T-helper 1 cell treated with Interleukin-12 subunit alpha and Interleukin-12 subunit beta and Interleukin-4 antibody, amounts not matched to agents 30 μg/mL and 1 μg/mL, for 36 hours (primary cell): Measurements from ENCODE around the gene UST.
"Not testable (repeated sequence)": the region's sequence is repeated elsewhere in the genome, so short reads cannot be mapped to it uniquely, and the experiment has no call there.

Experiments used
- H3K27ac Mint-ChIP-seq: one replicate; pipeline ENCODE4 v1.8.0; 2021; ENCODE audit warnings: mild to moderate bottlenecking, mixed read lengths
- H3K27me3 Mint-ChIP-seq: one replicate; pipeline ENCODE4 v1.8.0; 2021; ENCODE audit warnings: low read depth, mixed read lengths
- H3K36me3 Mint-ChIP-seq: one replicate; pipeline ENCODE4 v1.8.0; 2021; ENCODE audit warnings: low read depth, mixed read lengths
- H3K4me1 Mint-ChIP-seq: one replicate; pipeline ENCODE4 v1.8.0; 2021; ENCODE audit warnings: low read depth, mixed read lengths
- H3K4me3 Mint-ChIP-seq: one replicate; pipeline ENCODE4 v1.8.0; 2021; ENCODE audit warnings: mild to moderate bottlenecking, moderate library complexity, mixed read lengths
- H3K9me3 Mint-ChIP-seq: one replicate; pipeline ENCODE4 v1.8.0; 2021; ENCODE audit warnings: mixed read lengths

UST gene

DNA sequence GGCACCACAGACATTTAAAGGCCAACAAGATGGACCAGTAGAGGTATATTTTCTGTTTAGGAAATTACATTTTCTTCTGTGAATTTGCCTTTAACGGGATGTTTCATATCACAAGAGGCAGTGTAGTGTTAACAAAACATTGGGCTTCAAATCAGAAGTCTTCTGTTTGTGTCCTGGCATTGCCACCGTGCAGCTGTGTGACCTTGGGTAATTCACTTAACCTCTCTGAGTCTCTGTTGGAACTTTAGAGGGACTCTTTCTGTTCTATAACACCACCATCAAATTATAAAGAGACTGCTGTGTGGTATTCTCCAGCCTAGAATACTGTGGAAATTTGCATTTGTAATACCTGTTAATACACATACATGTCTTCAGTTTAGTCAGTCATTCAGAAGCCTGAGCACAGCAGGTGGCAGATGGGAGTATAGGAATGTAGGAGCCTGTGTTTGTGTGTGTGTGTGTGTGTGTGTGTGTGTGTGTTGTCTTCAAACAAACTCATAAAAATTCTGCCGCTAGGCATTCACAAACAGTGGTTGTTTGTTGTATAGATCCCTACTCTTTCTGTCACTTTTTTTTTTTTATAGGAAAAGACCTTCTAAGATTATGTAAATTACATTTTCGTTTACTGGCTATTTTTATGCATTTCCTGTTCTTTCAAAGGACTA lies 22.6 kb downstream of the UST start:
- Mint-ChIP-seq H3K9me3 (no peaks in the 10 kb centered on the region), H3K27me3 (peaks cover 59% of the 10 kb centered on the region), H3K4me1 (no peaks in the 10 kb centered on the region), H3K36me3 (no peaks in the 10 kb centered on the region), H3K27ac (no peak overlapping the region), H3K4me3 (no peak overlapping the region)

DNA sequence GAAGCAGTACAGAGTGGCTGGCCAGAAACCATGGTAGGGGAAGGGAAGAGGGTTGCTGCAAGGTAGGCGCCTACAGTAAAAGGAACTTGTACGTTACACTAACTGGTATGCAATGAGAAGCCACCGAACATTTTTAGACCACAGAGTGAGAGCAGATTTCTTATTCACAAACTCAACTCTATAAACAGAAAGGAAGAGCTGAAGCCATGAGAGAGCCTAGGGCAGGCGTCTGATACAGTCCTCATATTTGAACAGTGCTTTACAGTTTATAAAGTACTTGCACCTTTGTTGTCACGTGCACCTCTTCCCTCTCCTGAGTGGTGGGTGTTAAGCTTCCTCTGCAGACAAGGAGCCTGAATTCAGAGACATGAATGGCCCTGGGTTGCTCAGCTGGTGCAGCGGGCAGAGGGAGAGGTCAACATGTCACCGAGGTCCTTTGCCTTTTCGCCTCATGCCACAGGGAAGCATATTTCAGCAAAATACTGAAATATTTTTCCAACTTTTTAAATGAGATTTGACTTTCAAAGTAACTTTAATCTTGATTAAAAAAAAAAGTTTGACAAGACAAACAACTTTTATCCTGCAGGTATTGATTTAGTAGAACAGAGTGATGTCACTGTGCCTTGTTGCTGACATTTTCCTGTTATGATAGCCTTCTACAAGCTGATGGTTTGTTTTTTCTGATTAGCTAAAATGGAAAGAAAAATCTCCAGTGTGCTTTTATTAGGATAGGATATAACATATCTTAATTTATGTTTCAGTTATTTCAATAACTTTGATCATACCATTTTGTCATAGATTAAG lies 23.8 kb downstream of the UST start:
- H3K36me3 Mint-ChIP-seq, result no peaks in the 10 kb centered on the region
- peaks cover 54% of the 10 kb centered on the region for H3K27me3 Mint-ChIP-seq
- H3K4me1 Mint-ChIP-seq, result no peaks in the 10 kb centered on the region
- no peaks in the 10 kb centered on the region for H3K9me3 Mint-ChIP-seq
- H3K27ac Mint-ChIP-seq, result no peak overlapping the region
- no peak overlapping the region for H3K4me3 Mint-ChIP-seq

DNA sequence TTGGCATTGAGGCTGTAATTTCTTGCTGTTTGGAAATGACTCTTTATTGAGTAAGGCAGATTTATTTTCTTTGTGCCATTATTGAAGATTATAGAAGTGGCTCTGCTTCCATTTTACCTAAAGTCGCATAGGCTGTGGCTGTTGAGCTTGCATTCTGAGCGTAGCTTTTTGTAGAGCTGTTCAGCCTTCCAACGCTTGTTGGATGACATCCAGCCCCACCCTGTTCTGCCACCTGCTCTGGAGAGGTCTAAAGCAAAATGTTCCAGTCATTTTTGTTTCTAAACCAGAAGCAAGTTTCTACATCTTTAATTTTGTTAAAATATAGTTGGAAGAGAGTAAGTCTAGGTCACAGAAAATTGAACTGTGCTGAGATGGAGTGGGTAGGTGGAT lies 24.4 kb downstream of the UST start:
- no peaks in the 10 kb centered on the region for H3K4me1 Mint-ChIP-seq
- no peaks in the 10 kb centered on the region for H3K36me3 Mint-ChIP-seq
- no peak overlapping the region for H3K4me3 Mint-ChIP-seq
- peaks cover 48% of the 10 kb centered on the region for H3K27me3 Mint-ChIP-seq
- H3K27ac Mint-ChIP-seq, result no peak overlapping the region
- no peaks in the 10 kb centered on the region for H3K9me3 Mint-ChIP-seq

DNA sequence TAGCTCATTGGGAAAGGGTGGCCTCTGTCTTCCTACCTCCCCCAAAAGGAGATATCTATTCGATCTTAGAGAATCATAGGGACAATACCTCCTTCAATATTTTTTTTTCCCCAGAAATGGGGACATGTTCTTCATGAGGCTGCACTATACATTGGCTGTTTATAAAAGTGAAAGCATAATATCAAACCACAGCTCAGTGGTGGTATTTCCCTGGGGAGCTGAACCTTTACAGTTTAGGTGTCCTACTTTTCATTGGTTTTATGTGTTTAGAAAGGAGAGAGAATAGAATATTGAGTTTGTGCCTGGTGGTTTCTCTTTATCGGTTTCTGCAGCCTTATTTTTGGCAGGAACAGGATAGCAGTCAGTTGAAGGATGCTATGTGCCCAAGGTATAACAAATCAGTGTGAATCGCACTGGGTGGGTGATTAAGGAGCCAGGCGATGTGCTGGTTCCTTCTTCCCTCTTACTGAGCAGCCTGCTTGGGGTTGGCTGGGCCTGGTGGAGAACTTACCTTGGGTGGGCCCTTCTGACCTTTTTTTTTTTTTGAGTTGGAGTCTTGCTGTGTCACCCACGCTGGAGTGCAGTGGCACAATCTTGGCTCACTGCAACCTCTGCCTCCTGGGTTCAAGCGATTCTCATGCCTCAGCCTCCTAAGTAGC lies 25.2 kb downstream of the UST start:
- Mint-ChIP-seq H3K27me3 (peaks cover 44% of the 10 kb centered on the region), H3K4me1 (no peaks in the 10 kb centered on the region), H3K36me3 (no peaks in the 10 kb centered on the region), H3K9me3 (no peaks in the 10 kb centered on the region), H3K4me3 (no peak overlapping the region), H3K27ac (no peak overlapping the region)

DNA sequence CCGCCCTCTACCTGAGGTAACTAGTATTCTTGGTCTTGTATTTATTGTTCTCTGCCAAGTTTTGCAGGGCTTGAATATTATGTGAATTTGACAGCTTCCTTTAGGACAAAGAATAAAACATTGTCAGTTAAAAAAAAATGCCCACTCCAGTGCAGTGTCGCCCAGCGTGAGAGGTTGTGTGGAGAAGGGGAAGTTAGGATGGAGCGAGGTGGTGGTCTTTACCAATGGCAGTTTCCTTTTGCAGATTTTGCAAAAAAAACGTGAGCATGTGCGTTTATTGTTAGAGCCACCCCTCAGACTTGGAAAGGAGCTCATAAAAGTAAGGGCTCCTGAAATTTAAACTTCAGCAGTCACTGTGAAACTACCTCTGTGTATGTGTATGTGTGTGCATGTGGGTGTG lies 28.3 kb downstream of the UST start:
- no peak overlapping the region for H3K27ac Mint-ChIP-seq
- no peaks in the 10 kb centered on the region for H3K9me3 Mint-ChIP-seq
- peaks cover 30% of the 10 kb centered on the region for H3K27me3 Mint-ChIP-seq
- no peaks in the 10 kb centered on the region for H3K4me1 Mint-ChIP-seq
- no peaks in the 10 kb centered on the region for H3K36me3 Mint-ChIP-seq
- H3K4me3 Mint-ChIP-seq, result no peak overlapping the region

DNA sequence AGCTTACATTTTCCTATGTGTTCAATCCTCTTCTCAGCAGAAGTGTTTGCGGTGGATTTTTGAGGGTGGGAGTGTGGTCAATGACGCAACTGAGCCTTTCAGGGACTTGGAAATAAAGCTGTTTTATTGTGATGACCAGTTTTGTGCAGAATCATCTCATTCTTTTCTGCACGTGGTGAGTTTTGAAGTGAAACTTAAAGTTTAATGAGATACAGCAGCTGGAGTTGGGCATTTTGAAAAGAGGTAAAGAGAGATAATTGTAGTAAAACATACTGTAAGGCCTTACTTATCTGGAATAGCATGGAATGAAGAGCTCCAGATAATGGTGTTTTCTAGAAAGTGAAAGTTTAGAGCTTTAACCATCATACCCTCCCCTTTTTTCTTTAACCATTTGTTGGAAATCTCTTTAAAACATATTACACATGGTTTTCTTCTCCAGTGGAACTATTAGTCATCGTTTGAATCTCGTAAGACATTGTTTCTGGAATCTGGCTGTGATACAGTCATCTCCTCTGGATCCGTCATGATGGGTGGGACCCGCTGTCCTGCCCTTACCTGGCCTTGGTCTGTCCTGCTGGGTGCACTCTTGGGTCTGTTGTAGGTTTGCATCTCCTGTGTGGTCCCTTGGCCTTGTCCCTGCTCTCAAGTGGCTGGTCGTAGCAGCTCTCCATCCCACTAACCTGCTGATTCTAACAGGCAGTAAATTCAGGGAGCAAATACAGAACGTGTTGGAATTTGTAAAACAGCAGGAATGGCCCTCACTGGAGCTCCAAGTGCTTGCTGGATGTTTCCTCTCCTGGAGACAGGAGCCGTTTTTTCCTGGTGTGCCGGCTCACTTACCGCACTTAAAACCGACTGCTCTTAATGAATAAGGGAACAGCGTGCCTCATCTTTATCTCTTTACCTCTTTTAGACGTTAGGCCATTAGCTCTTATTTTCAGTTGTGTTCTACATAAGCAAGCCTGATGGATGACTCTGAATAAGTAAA lies 29.8 kb downstream of the UST start:
- H3K9me3 Mint-ChIP-seq, result no peaks in the 10 kb centered on the region
- no peak overlapping the region for H3K4me3 Mint-ChIP-seq
- H3K27ac Mint-ChIP-seq, result no peak overlapping the region
- H3K27me3 Mint-ChIP-seq, result peaks cover 27% of the 10 kb centered on the region
- peaks cover 7% of the 10 kb centered on the region for H3K4me1 Mint-ChIP-seq
- H3K36me3 Mint-ChIP-seq, result no peaks in the 10 kb centered on the region

GRCh38 chr6:148779142-148779562 lies 32.3 kb downstream of the UST start:
- H3K4me1 Mint-ChIP-seq, result peaks cover 7% of the 10 kb centered on the region
- no peak overlapping the region for H3K4me3 Mint-ChIP-seq
- H3K27ac Mint-ChIP-seq, result no peak overlapping the region
- H3K9me3 Mint-ChIP-seq, result no peaks in the 10 kb centered on the region
- H3K36me3 Mint-ChIP-seq, result no peaks in the 10 kb centered on the region
- H3K27me3 Mint-ChIP-seq, result peaks cover 21% of the 10 kb centered on the region

DNA sequence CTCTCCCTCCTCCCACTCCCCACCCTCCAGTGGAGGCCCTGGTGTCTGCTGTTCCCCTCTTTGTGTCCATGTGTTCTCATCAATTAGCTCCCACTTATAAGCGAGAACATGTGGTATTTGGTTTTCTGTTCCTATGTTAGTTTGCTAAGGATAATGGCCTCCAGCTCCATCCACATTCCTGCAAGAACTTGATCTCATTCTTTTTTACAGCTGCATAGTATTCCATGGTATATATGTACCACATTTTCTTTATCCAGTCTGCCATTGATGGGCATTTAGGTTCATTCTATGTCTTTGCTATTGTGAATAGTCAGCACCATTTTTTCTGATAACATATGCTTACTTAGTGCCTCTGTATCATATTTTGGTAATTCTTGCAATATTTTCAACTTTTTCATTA lies 33.6 kb downstream of the UST start:
- not testable (repeated sequence) for H3K4me1 Mint-ChIP-seq, H3K36me3 Mint-ChIP-seq, H3K4me3 Mint-ChIP-seq, H3K27ac Mint-ChIP-seq, H3K9me3 Mint-ChIP-seq
- H3K27me3 Mint-ChIP-seq, result peaks cover 22% of the 10 kb centered on the region

- no peak overlapping the region for H3K27ac Mint-ChIP-seq
Measured at GRCh38 chr6:148780918-148781436, 34.1 kb downstream of the UST start.

GRCh38 chr6:148789948-148790347 lies 43.1 kb downstream of the UST start:
- H3K4me3 Mint-ChIP-seq, result no peak overlapping the region
- peaks cover 23% of the 10 kb centered on the region for H3K27me3 Mint-ChIP-seq
- H3K4me1 Mint-ChIP-seq, result no peaks in the 10 kb centered on the region
- H3K27ac Mint-ChIP-seq, result no peak overlapping the region
- no peaks in the 10 kb centered on the region for H3K36me3 Mint-ChIP-seq
- H3K9me3 Mint-ChIP-seq, result no peaks in the 10 kb centered on the region

More at GRCh38 chr6:148780918-148781436, 34.1 kb downstream of the UST start:
- peaks cover 7% of the 10 kb centered on the region for H3K4me1 Mint-ChIP-seq
- no peaks in the 10 kb centered on the region for H3K9me3 Mint-ChIP-seq
- H3K27me3 Mint-ChIP-seq, result peaks cover 22% of the 10 kb centered on the region
- H3K4me3 Mint-ChIP-seq, result no peak overlapping the region
- H3K36me3 Mint-ChIP-seq, result no peaks in the 10 kb centered on the region

- no peak overlapping the region for H3K4me3 Mint-ChIP-seq
- H3K36me3 Mint-ChIP-seq, result no peaks in the 10 kb centered on the region
- no peaks in the 10 kb centered on the region for H3K4me1 Mint-ChIP-seq
- H3K9me3 Mint-ChIP-seq, result no peaks in the 10 kb centered on the region
- H3K27ac Mint-ChIP-seq, result no peak overlapping the region
- H3K27me3 Mint-ChIP-seq, result peaks cover 23% of the 10 kb centered on the region
Measured at GRCh38 chr6:148790404-148790803, 43.6 kb downstream of the UST start.

- Mint-ChIP-seq H3K27me3 (peaks cover 23% of the 10 kb centered on the region), H3K4me1 (no peaks in the 10 kb centered on the region), H3K9me3 (no peaks in the 10 kb centered on the region), H3K27ac (no peak overlapping the region), H3K36me3 (no peaks in the 10 kb centered on the region), H3K4me3 (no peak overlapping the region)
Measured at GRCh38 chr6:148790817-148791216, 44.0 kb downstream of the UST start.

DNA sequence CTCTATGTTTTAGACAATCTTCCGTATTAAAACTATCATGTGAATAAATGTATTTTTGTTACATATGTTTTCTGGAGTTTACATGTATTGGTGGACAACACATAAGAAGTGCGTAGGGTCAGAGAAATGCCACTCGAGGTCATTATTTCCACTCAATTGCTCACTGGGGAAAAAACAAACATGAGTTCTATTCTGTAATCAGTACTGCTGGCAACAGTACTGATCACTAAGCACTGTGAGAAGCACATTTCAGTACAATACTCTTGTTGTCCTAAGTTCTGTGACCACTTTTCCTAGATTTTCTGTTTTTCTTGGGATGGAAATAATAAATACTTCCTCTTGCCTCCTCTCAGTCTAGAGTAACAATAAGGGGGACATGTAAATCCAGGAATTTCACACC lies 44.5 kb downstream of the UST start:
- Mint-ChIP-seq H3K4me3 (no peak overlapping the region), H3K27me3 (peaks cover 21% of the 10 kb centered on the region), H3K4me1 (no peaks in the 10 kb centered on the region), H3K9me3 (no peaks in the 10 kb centered on the region), H3K36me3 (no peaks in the 10 kb centered on the region), H3K27ac (no peak overlapping the region)

DNA sequence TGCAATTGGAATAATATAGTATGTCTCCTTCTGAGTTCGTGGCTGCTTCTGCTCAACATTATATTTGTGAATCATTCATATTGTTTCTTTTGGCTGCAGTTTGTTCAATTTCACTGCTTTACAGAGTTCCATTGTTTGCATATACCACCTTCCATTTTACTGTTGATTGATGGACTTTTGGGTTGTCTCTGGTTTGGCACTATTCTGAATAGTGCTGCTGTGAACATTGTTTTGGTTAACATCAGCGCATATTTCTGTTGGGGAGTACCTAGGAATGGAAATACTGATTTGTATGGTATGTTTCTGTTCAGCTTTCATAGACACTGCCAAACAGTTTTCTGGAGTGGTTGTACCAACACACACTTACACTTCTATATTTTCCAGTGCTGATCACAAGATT lies 46.9 kb downstream of the UST start:
- H3K27me3 Mint-ChIP-seq, result peaks cover 18% of the 10 kb centered on the region
- no peaks in the 10 kb centered on the region for H3K4me1 Mint-ChIP-seq
- no peaks in the 10 kb centered on the region for H3K36me3 Mint-ChIP-seq
- no peaks in the 10 kb centered on the region for H3K9me3 Mint-ChIP-seq
- H3K27ac Mint-ChIP-seq, result no peak overlapping the region
- no peak overlapping the region for H3K4me3 Mint-ChIP-seq
